ENCODE results near the gene PPP1R26. TPM values are rescaled to one million over a fixed set of nuclear protein-coding genes. Genes with fewer than 3 reads are reported as not detected.
A peak's percentile ranks its signal among the peaks of the same experiment; 100 is the strongest.
"Not testable (repeated sequence)": the region's sequence is repeated elsewhere in the genome, so short reads cannot be mapped to it uniquely, and the experiment has no call there.

The PPP1R26 gene
- total and polyA plus RNA-seq, 9 of the 15 experiments (the other 6 are each of a cell fraction or from before 2014, with no cell fraction given), result 0.77 to 26.8 (median 9.3) TPM

DNA sequence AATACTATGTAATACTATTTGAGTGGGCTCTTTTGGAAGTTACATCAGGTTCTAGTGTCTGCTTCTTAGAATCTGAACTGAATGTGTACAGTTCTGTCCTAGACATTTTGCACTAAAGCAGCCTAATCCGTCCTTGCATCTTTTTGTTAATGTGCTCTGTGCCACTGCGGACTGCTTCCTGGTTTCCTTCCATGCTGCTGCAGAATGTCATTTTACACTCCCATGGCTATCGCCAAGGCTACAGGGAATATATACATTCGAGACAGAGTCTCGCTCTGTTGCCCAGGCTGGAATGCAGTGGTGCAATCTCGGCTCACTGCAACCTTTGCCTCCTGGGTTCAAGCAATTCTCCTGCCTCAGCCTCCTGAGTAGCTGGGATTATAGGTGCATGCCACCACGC lies 27.7 kb upstream of the PPP1R26 start:
- CTCF ChIA-PET (ENCODE audit: low intra/inter-chr PET ratio); BruUV-seq (replicated peaks); H2AFZ ChIP-seq (ENCODE audit: low read depth, low read length); H3K36me3 ChIP-seq (ENCODE audit: control insufficient read depth, insufficient read depth, low read length); H3K9me1 ChIP-seq (ENCODE audit: control insufficient read depth, insufficient read depth, low read length); H3K4me3 ChIP-seq; H3K27me3 ChIP-seq (ENCODE audit: control insufficient read depth in 2 of 2, insufficient read depth in 2 of 2, low read length in 2 of 2); DNase-seq (ENCODE audit: extremely low read depth in 1 of 4, low spot score in 3 of 4); H4K20me1 ChIP-seq (replicated peaks; ENCODE audit: control insufficient read depth, insufficient read depth, low read length); H3K4me2 ChIP-seq (ENCODE audit: insufficient read depth, low read length); intact Hi-C loops (cut with micrococcal nuclease); H3K27ac ChIP-seq (ENCODE audit: extremely low read depth, low read depth, low read length); H3K9me3 ChIP-seq (replicated peaks; ENCODE audit: control insufficient read depth, insufficient read depth, low read depth, low read length); ATAC-seq; in situ Hi-C loops (cut with MboI); H3K9ac ChIP-seq (ENCODE audit: insufficient read depth in 1 of 2, low read depth in 2 of 2, low read length in 2 of 2); FAIRE-seq; POLR2A ChIA-PET; H3K79me2 ChIP-seq (ENCODE audit: control insufficient read depth, insufficient read depth, low read length): not testable (repeated sequence)
- H3K4me1 ChIP-seq (replicated peaks in 1 of 2; ENCODE audit: control insufficient read depth in 2 of 2, insufficient read depth in 2 of 2, low read length in 2 of 2), result peaks cover 12% of the 10 kb centered on the region in 2 experiments; a peak in 3 of 5 replicates
- 82% methylated on average over 5 of the region's 7 CpGs for WGBS (ENCODE audit: insufficient coverage, low coverage, missing lambda C conversion rate)

DNA sequence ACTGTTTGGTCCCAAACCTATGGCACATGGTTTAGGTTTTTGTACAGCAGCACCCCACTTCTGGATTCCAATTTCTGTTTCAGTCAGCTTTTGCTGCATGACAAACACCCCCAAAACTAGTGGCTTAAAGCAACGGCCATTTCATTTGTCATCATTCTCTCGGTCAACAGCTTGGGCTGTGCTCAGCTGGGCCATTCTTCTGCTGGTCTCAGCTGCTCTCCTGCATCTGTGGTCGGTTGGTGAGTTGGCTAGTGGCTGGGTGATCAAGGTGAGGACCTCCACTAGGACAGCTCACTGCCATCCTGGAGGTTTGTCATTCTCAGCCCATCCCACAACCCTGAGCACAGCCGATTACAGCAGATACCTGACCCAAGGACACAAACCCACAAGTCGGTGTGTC lies 24.8 kb upstream of the PPP1R26 start:
- Histone ChIP-seq H4K20me1 (replicated peaks; ENCODE audit: control insufficient read depth, insufficient read depth, low read length) (no peaks in the 10 kb centered on the region), H3K4me1 (replicated peaks in 1 of 2; ENCODE audit: control insufficient read depth in 2 of 2, insufficient read depth in 2 of 2, low read length in 2 of 2) (peaks cover 5% of the 10 kb centered on the region in 2 experiments; a peak in 2 of 5 replicates), H3K9me1 (ENCODE audit: control insufficient read depth, insufficient read depth, low read length) (no peaks in the 10 kb centered on the region), H2AFZ (ENCODE audit: low read depth, low read length) (no peak overlapping the region), H3K9me3 (replicated peaks; ENCODE audit: control insufficient read depth, insufficient read depth, low read depth, low read length) (no peaks in the 10 kb centered on the region), H3K4me2 (ENCODE audit: insufficient read depth, low read length) (no peak overlapping the region), H3K27ac (ENCODE audit: extremely low read depth, low read depth, low read length) (no peak overlapping the region), H3K4me3 (no peak overlapping the region), H3K9ac (ENCODE audit: insufficient read depth in 1 of 2, low read depth in 2 of 2, low read length in 2 of 2) (0 out of 4 replicates have a peak overlapping the region, but pooled peaks of 1 of the 2 experiments have one; percentile 27), H3K36me3 (ENCODE audit: control insufficient read depth, insufficient read depth, low read length) (no peaks in the 10 kb centered on the region), H3K27me3 (ENCODE audit: control insufficient read depth in 2 of 2, insufficient read depth in 2 of 2, low read length in 2 of 2) (no peaks in the 10 kb centered on the region), H3K79me2 (ENCODE audit: control insufficient read depth, insufficient read depth, low read length) (no peaks in the 10 kb centered on the region)
- no peak for ATAC-seq
- DNase-seq (ENCODE audit: extremely low read depth in 1 of 4, low spot score in 3 of 4), result no peak
- 57% methylated on average over 5 of the region's 5 CpGs for WGBS (ENCODE audit: insufficient coverage, low coverage, missing lambda C conversion rate)
- in situ Hi-C loops (cut with MboI), result no loop called here
- intact Hi-C loops (cut with micrococcal nuclease), result no loop called here
- no TSS peak for BruUV-seq (replicated peaks)
- FAIRE-seq, result no peak
- CTCF ChIA-PET (ENCODE audit: low intra/inter-chr PET ratio), result no interaction called here
- POLR2A ChIA-PET, result interaction anchor here (1.3 to 2.1 kb wide), 4 partner anchors 9 to 17 kb away, joined by 5 to 11 read pairs (median 6); no protein-coding TSS in a partner anchor
- TF ChIP-seq TRIM24 (IDR thresholded peaks at IDR 0.05) (0 out of 4 replicates have a peak, but pooled peaks of 1 of the 2 experiments have one; percentile 32), RBM39 (optimal IDR thresholded peaks at IDR 0.05; ENCODE audit: low read depth, low read length) (no peak)
- TF ChIP-seq, protein P1, sequence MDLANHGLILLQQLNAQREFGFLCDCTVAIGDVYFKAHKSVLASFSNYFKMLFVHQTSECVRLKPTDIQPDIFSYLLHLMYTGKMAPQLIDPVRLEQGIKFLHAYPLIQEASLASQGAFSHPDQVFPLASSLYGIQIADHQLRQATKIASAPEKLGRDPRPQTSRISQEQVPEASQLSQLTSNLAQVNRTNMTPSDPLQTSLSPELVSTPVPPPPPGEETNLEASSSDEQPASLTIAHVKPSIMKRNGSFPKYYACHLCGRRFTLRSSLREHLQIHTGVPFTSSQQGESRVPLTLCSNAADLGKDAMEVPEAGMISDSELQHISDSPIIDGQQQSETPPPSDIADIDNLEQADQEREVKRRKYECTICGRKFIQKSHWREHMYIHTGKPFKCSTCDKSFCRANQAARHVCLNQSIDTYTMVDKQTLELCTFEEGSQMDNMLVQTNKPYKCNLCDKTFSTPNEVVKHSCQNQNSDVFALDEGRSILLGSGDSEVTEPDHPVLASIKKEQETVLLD (IDR thresholded peaks at IDR 0.05), result no peak
- TF ChIP-seq, protein P2, sequence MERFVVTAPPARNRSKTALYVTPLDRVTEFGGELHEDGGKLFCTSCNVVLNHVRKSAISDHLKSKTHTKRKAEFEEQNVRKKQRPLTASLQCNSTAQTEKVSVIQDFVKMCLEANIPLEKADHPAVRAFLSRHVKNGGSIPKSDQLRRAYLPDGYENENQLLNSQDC (CRISPR knock-in tag; IDR thresholded peaks at IDR 0.05), result no peak
- TF ChIP-seq, protein P3, sequence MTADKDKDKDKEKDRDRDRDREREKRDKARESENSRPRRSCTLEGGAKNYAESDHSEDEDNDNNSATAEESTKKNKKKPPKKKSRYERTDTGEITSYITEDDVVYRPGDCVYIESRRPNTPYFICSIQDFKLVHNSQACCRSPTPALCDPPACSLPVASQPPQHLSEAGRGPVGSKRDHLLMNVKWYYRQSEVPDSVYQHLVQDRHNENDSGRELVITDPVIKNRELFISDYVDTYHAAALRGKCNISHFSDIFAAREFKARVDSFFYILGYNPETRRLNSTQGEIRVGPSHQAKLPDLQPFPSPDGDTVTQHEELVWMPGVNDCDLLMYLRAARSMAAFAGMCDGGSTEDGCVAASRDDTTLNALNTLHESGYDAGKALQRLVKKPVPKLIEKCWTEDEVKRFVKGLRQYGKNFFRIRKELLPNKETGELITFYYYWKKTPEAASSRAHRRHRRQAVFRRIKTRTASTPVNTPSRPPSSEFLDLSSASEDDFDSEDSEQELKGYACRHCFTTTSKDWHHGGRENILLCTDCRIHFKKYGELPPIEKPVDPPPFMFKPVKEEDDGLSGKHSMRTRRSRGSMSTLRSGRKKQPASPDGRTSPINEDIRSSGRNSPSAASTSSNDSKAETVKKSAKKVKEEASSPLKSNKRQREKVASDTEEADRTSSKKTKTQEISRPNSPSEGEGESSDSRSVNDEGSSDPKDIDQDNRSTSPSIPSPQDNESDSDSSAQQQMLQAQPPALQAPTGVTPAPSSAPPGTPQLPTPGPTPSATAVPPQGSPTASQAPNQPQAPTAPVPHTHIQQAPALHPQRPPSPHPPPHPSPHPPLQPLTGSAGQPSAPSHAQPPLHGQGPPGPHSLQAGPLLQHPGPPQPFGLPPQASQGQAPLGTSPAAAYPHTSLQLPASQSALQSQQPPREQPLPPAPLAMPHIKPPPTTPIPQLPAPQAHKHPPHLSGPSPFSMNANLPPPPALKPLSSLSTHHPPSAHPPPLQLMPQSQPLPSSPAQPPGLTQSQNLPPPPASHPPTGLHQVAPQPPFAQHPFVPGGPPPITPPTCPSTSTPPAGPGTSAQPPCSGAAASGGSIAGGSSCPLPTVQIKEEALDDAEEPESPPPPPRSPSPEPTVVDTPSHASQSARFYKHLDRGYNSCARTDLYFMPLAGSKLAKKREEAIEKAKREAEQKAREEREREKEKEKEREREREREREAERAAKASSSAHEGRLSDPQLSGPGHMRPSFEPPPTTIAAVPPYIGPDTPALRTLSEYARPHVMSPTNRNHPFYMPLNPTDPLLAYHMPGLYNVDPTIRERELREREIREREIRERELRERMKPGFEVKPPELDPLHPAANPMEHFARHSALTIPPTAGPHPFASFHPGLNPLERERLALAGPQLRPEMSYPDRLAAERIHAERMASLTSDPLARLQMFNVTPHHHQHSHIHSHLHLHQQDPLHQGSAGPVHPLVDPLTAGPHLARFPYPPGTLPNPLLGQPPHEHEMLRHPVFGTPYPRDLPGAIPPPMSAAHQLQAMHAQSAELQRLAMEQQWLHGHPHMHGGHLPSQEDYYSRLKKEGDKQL (CRISPR knock-in tag; IDR thresholded peaks at IDR 0.05; ENCODE audit: borderline replicate concordance), result no peak
- TF ChIP-seq, protein P4, sequence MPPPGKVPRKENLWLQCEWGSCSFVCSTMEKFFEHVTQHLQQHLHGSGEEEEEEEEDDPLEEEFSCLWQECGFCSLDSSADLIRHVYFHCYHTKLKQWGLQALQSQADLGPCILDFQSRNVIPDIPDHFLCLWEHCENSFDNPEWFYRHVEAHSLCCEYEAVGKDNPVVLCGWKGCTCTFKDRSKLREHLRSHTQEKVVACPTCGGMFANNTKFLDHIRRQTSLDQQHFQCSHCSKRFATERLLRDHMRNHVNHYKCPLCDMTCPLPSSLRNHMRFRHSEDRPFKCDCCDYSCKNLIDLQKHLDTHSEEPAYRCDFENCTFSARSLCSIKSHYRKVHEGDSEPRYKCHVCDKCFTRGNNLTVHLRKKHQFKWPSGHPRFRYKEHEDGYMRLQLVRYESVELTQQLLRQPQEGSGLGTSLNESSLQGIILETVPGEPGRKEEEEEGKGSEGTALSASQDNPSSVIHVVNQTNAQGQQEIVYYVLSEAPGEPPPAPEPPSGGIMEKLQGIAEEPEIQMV (tag; conservative IDR thresholded peaks at IDR 0.05; ENCODE audit: low read depth), result no peak

Measured in K562 (cell line).